ENCODE data around the gene RNF214.
"Not testable (repeated sequence)": the region's sequence is repeated elsewhere in the genome, so short reads cannot be mapped to it uniquely, and the experiment has no call there.

The RNF214 gene

DNA sequence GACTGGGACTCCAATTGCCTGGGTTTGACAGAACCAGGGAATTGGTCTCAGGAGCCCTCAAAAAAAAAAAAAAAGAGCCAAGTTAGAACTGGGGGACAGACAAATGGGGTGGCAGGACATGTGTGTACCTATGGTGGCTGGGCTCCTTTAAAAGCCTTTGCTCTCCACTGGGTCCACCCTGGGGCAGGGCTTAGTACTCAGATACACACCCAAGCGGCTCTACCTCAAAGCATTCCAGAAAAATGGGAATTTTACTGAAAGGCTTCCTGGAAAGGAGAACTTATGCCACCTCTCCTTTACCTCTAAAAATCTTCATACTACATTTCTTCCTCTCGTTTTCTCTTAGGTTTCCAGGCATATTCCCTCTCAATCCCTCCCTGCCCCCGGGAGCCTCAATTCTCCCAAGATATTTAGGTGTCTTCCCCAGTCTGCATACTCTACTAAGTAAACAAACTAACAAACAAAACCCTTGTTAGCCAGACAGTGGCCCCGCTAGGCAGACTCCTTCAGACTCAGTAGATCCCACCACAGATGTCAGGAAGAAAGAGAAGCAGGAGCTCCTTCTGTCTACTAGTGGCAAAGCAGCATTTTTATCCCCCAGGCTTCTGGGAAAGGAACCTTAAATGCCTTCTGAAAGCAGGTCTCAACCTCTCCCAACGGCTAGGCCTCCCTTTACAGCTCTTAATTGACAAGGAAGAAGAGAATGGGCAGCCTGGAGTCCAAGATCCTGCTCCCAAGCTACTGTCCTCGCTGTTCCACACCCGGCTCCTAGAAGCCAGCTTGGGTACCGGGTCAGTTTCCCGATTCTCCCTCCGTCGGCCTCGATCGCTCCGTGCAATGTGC lies 1.3 kb upstream of the RNF214 start:
- no peak for DNase-seq (ENCODE audit: low read depth)

DNA sequence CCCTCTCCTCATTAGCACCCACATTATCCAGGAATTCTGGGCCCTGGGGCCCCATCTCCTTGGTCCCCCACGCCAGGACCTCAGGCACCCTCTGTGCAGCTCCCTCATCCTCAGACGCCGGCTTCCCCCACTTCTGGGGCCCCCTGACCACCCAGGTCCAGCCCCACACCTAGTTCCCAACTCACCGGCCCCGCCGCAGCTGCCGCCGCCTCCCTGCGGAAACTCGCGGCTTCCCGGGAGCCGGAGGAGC lies 704 bp upstream of the RNF214 start, which contains the start of gene PCSK7:
Gene PCSK7 (minus strand): TSS at position 232 of the 250 bp plus-strand sequence. CDS start 2,229 bp downstream, outside the sequence.
- DNase-seq (ENCODE audit: low read depth) = no peak

DNA sequence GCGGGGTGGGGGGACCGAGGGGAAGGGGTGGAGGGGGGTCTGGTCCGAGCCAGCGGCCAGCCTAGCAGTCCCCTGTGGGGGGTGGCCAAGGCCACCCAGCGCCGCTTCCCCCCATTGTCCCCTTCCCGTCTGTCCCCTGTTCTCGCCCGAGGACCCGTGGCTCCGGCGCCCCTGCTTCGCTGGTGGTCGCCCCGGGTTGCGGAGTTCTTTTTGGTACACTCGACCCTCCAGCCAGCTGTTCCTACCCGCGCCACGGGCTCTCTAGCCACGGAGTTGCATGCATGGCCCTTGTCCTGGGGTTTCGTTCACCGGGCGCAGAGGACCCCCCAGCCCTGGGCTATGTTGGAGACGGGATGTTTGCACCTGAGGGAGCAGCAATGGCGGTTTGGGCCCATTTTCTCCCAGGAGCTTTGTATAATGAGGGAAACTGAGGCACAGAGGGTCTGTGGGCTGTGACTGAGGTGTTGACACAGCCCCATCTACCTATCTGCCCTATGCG lies 489 bp downstream of the RNF214 start:
- no peak for DNase-seq (ENCODE audit: low read depth)

DNA sequence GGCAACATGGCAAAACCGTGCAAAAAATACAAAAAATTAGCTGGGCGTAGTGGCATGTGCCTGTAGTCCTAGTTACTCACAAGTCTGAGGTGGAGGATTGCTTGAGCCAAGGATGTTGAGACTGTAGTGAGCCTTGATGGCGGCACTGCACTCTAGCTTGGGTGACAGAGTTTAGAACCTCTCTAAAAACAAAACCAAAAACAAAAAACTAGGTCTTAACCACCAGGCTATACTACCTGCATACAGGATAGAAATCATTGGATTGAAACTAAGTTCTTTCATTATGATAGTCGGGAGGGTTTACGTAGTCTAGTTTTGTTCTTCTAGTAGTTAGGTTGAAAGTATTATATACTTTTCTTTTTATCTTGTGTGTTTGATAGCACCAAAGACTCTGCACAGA lies 5.8 kb downstream of the RNF214 start:
- no peak for DNase-seq (ENCODE audit: low read depth)

DNA sequence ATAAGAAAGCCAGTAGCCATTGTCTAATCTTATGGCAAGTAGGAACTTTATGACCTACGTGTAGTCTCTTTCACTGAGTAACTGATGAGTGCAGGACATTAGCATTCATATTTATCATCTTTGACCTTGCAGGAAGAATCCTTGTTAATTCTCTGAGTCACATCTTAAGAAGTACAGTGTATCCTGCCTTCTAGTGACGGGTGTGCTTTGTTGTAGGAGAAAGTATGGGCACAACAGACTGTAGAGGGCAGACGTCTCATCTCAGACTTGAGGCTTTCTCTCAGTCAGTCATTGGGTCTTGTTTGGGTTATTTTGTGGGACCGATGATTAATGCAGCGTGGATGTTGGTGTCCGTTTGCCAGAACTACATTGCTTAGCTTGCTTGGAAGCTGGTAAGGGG lies 6.8 kb downstream of the RNF214 start:
- DNase-seq (ENCODE audit: low read depth) = peak; percentile 84

DNA sequence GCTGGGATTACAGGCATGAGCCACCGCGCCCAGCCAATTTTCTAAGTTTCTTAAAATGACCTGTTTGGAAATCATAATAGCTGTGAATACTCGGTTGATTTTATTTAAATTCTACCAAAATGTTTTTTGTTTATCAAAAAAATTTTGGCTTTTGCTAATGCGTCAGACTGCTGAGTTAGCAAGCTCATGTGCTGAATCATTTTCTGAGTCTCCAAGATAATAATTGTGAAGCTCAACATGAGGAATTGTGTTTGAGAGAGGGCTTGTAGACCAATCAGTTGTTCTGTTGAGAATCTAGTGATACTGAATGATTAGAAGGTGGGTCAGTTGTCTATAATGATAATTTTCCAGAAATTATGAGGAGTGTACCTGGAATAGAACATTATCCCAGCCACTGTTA lies 15.9 kb downstream of the RNF214 start:
- no peak for DNase-seq (ENCODE audit: low read depth)

DNA sequence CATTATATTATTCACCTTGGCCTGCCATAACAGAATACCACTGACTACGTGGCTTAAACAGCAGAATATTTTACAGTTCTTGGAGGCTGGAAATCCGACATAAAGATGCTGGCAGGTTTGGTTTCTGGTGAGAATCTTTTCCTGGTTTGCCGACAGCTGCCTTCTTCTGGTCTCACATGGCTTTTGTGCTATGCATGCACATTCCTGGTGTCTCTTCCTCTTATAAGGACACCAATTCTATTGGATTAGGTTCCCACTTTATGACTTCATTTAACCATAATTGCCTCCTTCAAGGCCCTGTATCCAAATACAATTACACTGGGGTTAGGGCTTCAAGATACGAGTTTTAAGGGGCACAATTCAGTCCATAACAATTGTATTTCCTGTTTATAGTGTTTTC lies 17.1 kb downstream of the RNF214 start:
- no peak for DNase-seq (ENCODE audit: low read depth)

DNA sequence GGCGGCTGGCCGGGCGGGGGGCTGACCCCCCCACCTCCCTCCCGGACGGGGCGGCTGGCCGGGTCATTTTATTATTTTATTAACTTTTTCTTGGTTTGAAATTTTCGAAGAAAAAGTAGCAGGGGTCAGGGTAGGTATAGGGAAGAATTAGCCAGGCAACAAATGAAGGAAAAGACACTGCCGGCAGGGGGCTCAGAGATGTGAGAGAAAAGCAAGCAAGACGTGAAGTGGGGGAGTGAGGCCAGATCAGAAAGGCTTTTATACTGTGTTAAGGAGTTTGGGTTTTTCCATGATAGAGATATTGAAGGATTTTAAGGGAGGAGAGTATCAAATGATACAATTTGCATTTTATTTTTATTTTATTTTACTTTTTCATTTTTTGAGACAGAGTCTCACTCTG lies 19.0 kb downstream of the RNF214 start:
- no peak for DNase-seq (ENCODE audit: low read depth)

DNA sequence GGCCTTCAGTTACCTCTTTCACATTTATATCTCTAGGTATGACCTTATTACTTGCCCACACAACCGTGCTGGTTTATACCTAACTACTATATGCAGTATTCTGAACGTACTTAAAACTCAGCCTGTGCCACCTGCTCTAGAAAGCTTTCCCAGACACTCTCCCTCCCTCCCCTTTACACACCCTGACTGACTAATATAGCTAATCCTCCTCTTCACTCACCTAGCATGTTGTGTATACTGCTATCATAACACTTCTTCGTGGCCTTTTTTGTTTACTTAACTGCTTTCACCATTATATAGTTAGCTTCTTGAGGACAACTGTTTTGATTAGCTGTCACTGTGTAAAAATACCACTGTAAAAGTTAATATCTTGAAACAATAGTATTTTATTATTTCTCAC lies 23.5 kb downstream of the RNF214 start:
- no peak for DNase-seq (ENCODE audit: low read depth)

DNA sequence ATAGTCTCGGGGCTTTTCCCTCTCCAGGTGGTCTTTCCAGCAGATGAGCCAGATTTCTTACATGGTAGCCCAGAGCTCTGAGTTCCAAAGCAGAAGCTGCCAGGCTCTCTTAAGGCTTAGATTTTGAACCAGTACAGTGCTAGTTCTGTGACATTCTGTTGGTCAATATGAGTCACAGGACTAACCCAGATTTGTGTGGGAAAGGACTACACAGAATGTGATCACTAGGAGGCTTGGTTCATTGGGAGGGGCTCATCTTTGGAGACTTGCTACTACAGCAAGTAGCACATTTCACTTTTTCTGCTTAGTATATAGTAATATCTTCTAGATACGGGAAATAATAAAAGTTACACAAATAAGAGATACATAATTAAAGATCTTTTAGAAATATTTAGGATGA lies 24.1 kb downstream of the RNF214 start:
- no peak for DNase-seq (ENCODE audit: low read depth)

DNA sequence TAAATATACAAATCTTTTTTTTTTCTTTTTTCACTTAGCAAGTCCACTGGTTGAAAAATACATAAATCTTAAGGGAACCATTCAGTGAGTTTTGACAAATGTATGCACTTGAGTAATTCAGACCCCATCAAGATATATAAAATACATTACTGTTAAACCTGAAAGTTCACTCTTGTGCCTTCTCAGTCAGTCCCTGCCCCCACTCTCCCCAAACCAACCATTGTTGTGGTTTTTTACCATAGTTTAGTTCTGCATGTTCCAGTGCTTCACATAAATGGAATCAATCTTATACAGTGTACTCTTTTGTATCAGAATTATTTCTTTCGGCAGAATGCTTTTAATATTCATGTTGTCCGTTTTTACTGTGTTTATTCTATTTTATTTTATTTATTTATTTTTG lies 26.1 kb downstream of the RNF214 start:
- no peak for DNase-seq (ENCODE audit: low read depth)

DNA sequence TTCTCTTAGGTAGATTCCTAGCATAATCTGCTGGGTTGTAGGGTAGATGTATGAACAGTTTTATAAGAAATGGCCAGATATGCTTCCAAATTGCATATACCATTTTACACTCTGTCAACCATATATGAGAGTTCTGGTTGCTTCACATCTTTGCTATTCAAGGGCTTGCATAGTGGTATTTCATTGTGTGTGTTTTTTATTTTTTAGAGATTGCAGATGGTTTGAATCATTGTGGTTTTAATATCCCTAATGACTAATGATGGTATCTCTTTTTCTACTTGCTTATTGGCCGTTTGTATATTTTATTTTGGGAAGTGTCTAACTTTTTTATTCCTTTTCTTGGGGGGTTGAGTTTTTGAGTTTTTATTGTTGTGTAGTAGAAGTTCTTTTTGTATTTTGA lies 26.9 kb downstream of the RNF214 start:
- no peak for DNase-seq (ENCODE audit: low read depth)

DNA sequence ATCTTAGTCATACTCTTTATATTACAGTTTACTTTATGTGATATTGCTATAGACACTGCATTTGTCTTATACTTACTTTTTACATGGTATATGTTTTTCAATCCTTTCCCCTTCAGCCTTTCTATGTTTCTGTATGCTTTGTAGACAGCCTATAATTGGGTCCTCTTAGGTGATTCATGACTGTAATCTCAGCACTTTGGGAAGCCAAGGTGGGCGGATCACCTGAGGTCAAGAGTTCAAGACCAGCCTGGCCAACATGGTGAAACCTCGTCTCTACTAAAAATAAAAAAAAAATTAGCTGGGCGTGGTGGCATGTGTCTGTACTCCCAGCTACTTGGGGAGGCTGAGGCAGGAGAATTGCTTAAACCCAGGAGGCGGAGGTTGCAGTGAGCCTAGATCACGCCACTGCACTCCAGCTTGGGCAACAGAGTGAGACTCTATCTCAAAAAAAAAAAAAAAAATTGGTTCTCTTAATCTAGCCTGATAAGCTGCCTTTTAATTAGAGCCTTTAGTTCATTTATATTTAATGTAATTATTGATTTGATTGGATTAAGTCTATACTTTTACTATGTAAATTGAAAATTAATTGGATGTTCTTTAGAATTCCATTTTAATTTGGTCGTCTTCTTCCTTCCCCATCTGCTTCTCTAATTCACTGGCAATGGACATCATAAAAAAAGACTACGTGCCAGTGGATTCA lies 32.3 kb downstream of the RNF214 start:
- DNase-seq (ENCODE audit: low read depth) = not testable (repeated sequence)

DNA sequence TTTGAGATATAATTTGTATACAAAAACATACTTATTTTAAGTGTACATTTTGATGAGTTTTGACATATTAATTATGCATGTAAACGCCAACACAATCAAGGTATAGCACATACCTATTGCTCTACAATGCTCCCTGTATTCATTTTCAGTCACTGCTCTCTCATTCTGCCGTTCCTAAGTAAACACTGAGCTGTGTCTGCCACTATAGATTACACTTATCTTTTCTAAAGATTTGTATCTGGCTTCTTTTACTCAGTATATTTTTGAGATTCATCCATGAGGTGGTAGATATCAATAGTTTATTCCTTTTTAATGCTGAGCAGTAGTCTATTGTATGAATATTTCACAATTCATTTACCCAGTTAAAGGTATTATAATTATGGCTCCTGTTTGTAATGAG lies 33.3 kb downstream of the RNF214 start:
- DNase-seq (ENCODE audit: low read depth) = no peak

DNA sequence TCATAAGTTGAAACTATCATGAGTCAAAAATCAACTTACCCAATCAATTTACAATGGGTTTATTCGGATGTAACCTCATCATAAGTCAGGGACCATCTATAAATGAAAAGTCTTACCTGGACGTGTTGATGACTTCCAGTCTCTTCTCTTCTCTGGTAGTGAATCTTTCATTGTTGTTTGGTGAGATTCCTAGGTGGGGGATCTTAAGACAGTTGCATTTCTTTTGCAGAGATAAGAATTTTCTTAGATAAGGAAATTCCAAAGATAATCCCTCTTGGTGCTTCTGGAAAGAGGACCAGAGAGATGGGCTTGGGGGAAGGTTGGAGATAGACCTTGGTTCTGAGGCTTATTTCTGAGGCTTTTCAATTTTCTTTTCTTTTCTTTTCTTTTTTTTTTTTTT lies 37.4 kb downstream of the RNF214 start:
- DNase-seq (ENCODE audit: low read depth) = no peak

DNA sequence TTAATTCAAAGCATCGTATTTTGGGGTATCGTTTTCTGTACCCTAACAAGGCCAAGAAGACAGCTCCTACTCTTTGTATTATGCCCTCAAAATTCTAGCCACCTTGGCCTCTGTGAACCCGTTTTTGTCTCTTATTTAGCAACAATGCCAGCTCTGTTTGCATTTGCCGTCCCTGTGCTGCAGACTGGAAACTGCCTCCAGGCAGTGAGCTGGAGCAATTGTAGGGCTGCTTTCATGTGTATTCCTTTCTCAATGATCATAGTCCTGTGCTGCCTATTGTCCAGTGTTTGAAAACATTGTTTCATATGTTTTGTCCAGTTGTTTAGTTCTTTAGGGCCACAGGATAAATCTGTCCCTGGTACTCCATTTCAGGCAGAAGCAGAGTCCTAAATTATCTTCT lies 38.7 kb downstream of the RNF214 start:
- no peak for DNase-seq (ENCODE audit: low read depth)

DNA sequence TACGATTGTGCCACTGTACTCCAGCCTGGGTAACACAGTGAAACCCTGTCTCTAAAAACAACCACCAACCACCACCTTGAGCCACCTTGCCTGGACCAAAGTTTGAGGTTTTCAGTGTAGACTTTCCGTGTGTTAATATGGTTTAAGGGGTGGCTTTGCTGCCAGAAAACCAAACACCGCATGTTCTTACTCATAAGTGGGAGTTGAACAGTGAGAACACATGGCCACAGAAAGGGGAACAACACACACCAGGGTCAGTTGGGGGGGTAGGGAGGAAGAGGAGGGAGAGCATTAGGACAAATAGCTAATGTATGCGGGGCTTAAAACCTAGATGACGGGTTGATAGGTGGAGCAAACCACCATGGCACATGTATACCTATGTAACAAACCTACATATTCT lies 39.7 kb downstream of the RNF214 start:
- not testable (repeated sequence) for DNase-seq (ENCODE audit: low read depth)

DNA sequence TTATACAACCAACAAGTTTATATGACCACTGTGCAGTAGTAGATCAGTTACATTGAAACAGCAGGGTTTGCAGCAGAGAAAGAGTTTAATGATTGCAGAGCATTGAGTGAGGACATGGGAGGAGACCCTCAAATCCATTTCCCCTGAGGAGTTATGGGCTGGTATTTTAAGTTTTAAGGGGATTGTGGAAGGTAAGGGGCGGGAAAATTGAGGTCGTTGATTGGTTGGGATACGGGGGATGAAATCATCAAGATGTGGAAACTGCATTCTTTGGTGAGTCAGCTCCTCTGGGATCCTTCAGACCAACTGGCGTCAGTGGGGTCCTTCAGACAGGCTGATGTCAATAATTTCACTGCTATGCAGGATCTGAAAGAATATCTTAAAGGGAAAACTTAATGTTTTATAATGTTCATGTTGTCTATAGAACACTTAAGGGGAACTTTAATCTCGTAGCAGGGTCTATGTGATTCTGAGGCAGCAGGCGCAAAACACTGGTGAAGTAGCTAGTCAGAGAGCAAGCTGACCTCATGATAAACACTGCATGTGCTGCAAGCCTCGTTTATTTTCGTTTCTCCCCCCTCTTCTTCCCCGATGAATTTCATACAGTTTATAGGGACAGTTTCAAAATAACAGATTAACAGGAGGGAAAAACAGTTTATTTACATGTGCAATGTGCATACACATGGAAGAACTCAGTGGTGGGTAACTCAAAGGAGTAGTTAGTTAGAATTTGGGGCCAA lies 41.2 kb downstream of the RNF214 start:
- peak; percentile 86 for DNase-seq (ENCODE audit: low read depth)

DNA sequence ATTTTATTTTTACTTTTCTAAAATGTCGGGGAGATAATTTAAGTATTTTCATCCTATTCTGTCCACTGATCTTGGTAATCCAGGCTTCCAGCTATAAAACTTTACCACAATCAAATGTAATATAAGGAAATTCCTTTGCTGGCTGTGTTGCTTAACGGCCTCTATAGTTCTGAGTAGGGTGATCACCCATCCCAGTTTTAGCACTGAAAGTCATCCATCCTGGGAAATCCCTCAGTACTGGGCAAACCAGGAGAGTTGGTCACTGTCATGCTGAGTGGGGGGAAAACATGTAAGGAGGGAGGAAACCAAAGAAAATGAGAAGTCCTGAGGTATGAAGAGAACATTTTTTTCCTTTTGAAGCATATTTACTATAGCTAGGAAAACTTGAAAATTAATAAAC lies 45.9 kb downstream of the RNF214 start:
- DNase-seq (ENCODE audit: low read depth) = no peak

DNA sequence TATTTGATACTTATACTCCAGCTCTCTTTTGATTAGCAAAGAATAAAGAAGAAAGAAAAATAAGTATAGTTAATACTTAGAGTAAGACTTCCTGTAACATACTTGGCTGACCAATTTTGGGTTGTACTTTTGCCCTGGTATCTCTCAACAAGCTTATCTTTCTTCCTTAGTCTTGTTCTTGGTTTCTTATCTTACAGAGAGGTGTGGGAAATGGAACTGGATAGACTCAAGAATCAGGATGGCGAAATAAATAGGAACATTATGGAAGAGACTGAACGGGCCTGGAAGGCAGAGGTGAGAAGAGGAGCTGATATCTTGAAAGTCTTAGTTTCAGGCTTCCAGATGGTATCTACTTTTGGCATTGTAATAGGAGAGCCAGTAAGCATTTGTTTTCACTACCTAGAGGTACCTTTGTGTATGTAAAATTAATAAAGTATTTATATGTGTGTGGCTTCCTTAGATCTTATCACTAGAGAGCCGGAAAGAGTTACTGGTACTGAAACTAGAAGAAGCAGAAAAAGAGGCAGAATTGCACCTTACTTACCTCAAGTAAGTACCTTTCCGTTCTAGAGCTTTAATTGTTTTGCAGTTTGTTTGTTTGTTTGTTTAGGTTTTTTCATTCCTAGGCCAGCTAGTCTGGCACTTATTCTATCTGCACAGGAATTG lies 47.4 kb downstream of the RNF214 start:
- no peak for DNase-seq (ENCODE audit: low read depth)

DNA sequence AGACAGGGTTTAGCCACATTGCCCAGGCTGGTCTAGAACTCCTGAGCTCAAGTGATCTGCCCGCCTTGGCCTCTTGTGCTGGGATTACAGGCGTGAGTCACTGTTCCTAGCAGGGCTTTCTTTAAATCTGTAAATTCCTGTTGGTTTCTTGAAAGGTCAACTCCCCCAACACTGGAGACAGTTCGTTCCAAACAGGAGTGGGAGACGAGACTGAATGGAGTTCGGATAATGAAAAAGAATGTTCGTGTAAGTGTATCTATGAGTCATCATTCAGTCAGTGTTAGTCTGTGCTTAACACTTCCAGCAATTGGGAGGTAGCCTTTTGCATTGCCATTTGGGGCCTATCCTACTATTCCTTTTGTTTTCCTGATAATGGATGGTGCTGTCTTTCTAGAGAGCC lies 48.7 kb downstream of the RNF214 start:
- peak; percentile 88 for DNase-seq (ENCODE audit: low read depth)

DNA sequence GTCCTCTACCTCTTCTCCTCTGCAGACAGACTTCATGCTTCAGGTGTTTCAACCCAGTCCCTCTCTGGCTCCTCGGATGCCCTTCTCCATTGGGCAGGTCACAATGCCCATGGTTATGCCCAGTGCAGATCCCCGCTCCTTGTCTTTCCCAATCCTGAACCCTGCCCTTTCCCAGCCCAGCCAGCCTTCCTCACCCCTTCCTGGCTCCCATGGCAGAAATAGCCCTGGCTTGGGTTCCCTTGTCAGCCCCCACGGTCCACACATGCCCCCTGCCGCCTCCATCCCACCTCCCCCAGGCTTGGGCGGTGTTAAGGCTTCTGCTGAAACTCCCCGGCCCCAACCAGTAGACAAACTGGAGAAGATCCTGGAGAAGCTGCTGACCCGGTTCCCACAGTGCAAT lies 49.4 kb downstream of the RNF214 start:
- DNase-seq (ENCODE audit: low read depth) = no peak
